Stimulated activated naive CD8-positive, alpha-beta T cell treated with anti-CD3 and anti-CD28 coated beads, Interleukin-15, Interleukin-2, amounts not matched to agents 100 U/mL and 50 U/mL, for 24 hours (primary cell): ENCODE measurements around the gene PTPRN2.
"Not testable (repeated sequence)": the region's sequence is repeated elsewhere in the genome, so short reads cannot be mapped to it uniquely, and the experiment has no call there.

Experiments
- ATAC-seq: fragments of 150-1000 bp; cut with Tn5 transposase; one replicate; pipeline ENCODE4 v1.10.0; 2021
- DNase-seq: peaks from one replicate; pipeline ENCODE4 v3.0.0; 2021

Gene PTPRN2

DNA sequence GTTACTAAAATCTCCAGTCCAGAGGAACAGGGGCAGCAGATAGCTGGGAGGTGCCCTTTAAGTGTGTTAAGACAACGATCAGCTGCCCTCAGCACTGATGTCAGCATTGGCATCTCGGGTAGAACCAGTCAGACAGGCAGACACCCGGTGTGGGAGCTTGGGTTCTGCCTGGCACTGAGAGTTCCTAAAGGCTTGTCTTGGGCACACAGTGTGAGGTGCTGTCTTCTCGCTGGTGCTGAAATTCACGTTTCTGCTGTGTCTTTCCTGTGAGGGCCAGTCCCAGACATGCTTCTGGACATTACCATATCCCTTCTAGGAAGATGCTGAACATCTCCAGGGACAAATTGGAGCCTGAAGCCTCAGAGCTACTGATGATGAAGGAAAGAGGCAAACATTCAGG lies 1094.6 kb downstream of the PTPRN2 start:
- ATAC-seq (no peak), DNase-seq (no peak)

DNA sequence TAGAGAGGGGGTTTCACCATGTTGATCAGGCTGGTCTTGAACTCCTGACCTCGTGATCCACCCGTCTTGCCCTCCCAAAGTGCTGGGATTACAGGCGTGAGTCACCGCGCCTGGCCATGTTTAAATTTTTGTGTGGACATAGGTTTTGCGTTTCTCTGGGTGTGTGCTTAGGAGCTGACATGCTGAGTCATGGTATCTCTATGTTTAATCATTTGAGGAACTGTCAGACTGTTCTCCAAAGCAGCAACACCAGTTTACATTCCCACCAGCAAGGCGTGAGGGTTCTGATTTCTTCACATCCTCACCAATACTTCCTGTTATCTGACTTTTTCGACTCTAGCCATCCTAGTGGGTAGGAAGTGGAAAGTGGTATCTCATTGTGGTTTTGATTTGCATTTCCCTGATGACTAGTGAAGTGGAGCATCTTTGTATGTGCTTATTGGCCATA lies 1097.1 kb downstream of the PTPRN2 start:
- ATAC-seq, result peak; percentile 81
- peak; percentile 27 for DNase-seq

DNA sequence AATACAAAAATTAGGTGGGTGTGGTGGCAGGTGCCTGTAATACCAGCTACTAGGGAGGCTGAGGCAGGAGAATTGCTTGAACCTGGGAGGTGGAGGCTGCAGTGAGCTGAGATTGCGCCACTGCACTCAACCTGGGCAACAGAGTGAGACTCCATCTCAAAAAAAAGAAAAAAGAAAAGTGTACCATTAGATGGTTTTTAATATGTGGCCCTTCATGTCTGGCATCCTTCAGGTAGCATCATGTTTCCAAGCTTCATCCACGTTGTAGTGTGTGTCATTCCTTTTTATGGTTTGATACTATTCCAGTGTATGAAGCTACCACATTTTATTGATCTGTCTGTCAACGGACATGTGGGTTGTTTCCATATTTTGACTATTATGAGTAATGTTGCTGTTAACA lies 1097.8 kb downstream of the PTPRN2 start:
- ATAC-seq, DNase-seq: not testable (repeated sequence)
